HG03066 (cell line): ENCODE data around the gene SPEF1.

ENCODE experiments used
- ATAC-seq: cut with Tn5 transposase; IDR thresholded peaks from one replicate; pipeline ENCODE4 v1.9.1; 2021; ENCODE audit warnings: low read depth; ENCODE audit not compliant: unreplicated experiment

The SPEF1 gene

GRCh38 chr20:3733119-3733995 lies 47.9 kb downstream of the SPEF1 start:
- ATAC-seq = no peak

DNA sequence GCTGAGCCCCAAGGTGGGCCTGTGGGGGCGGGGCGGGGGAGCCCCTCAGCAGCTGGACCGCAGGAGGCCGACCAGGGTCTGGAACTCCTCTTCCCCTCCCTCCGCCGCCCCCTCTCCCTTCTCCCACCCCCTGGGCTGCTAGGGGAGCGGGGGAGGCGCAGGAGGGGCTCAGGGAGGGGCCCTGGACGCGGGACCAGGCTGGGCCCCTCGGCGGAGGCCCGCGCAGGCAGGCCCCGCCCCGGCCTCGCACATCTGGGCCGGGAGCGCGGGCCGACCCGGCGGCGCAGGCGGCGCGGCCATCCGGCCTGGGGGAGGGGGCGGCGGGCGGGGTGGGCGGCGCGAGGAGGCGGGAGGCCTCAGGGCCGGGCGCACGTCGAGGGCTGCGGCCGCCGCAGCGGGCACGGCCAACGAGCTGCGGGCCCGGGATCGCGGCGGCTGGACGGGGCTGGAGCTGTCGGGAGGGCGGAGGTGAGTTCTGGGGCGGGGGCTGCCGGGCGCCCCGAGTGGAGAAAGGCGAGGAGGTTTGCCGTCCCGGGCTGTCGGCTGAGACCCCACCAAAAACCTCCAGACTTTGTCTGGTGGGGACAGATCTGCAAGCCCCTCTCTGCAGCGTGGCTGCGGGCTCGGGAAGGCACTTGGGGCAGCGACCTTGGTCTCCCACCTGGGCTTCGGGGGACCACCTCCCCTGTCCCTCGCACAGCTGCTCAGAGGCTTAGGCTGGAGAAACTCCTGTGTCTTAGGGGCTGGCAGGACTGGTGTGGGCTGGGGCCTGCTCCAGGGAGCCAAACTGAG lies 48.7 kb downstream of the SPEF1 start, which contains the start of gene HSPA12B:
HSPA12B (plus strand) TSS at position 359 of the 792 bp plus-strand sequence. CDS start 5,990 bp downstream, outside the sequence.
- ATAC-seq = no peak

- ATAC-seq = no peak
Observed at GRCh38 chr20:3731944-3732326, 49.3 kb downstream of the SPEF1 start.

GRCh38 chr20:3730803-3731672 lies 50.2 kb downstream of the SPEF1 start:
- no peak for ATAC-seq

DNA sequence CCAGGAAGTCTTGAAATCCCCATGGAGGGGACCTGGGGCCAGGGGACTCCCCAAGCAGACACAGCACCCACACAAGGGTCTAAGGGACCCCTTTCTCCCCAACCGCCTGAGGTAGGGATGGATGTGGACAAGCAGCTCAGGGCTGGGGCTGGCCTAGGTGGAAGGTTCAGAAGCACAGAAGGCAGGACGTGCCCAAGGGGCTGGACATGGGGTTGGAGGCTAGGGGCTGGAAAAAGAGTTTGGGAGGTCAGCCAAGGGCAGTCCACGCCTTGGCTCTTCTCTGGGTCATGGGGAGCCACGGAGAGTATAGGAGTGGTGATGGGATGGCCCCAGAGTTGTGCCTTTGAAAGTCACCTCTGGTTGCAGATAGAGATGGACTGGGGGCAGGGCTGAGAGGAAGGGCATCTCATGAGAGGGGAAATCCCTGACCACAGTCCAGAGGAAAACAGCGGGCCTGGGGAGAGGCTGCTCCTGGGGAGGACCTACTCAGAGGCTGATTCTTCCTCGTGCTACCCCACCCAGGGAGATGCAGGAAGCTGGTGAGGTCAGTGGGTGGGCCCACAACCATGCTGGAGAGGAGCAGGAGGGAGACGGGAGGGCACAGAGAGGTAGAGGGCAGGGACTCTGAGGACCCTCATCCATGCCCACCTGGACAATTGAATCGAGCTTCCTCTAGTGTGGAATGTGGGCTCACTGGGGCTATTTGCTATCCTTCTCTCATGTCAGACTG lies 51.3 kb downstream of the SPEF1 start:
- ATAC-seq = no peak

DNA sequence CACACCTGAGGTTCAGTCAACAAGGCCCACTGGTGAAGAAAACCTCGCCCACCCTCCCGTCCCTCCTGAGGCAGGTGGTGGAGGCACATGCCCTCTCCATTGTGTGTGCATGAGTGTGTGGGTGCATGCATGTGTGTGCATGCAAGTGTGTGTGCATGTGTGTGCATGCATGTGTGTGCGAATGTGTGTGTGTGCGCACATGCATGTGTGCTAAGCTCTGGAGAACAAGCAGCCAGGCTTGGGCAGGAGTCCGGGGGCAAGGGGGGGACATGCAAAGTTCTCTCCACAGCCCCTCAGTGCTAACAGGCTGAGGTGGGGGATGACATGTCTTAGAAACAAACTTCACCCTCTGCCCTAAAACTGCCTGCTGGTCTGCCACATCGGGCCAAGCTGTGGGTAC lies 51.9 kb downstream of the SPEF1 start:
- no peak for ATAC-seq

DNA sequence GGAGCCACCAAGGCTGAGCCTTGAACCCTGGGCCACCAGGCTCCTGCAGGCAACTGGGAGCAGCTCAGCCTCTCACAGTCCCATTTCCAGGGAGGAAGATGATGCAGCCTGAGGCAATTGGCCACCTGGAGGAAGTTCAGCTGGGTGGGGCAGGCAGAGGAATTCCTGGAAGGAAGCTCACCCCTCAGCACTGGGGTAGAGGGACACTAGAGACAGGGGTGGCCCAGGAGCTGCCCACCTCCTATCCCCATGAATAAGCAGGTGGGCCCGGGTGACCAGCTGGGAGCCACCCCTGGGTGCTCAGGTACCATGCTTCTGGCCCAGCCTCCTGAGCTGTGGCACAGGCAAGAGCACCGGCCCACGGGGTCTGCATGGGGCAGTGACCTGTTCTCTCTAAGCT lies 52.4 kb downstream of the SPEF1 start:
- ATAC-seq = no peak

DNA sequence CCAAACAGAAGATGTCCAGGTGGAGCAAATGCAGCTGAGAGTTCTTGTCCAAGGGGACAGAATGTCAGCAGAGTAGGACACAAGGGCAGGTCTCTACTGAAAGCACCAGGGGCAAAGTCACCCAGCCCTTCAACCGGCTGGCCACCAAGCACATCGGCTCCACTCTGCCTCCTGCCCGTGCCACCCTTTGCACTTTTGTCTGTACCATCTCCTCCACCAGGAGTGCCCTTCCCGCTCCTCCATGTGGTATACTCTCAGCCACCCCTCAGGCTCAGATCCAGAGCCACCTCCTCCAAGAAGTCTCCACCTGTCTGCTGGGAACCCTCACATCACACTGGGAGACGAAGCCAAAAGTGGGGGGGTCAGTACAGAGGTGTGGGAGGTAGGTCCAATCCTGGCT lies 52.9 kb downstream of the SPEF1 start:
- no peak for ATAC-seq
